ENCODE data around the gene LYZ. TPM values are rescaled to one million over a fixed set of nuclear protein-coding genes. Genes with fewer than 3 reads are reported as not detected.
A peak's percentile ranks its signal among the peaks of the same experiment; 100 is the strongest.

The LYZ gene
- total RNA-seq, 1 donor, result 5,492 TPM

GRCh38 chr12:69331909-69332684 is 16.1 kb upstream of the LYZ start:
- no peaks in the 10 kb centered on the region for H3K9me3 ChIP-seq (ENCODE audit: low read depth, low read length)
- no peaks in the 10 kb centered on the region for H3K27me3 ChIP-seq (ENCODE audit: insufficient read depth, low read length)
- peak overlapping the region; percentile 54 for H3K4me3 ChIP-seq (ENCODE audit: low read length)
- peaks cover 68% of the 10 kb centered on the region for H3K4me1 ChIP-seq (ENCODE audit: insufficient read depth, low read length)

GRCh38 chr12:69332815-69333358 is 15.3 kb upstream of the LYZ start:
- H3K4me1 ChIP-seq (ENCODE audit: insufficient read depth, low read length), result peaks cover 76% of the 10 kb centered on the region
- H3K9me3 ChIP-seq (ENCODE audit: low read depth, low read length), result no peaks in the 10 kb centered on the region
- H3K27me3 ChIP-seq (ENCODE audit: insufficient read depth, low read length), result no peaks in the 10 kb centered on the region
- no peak overlapping the region for H3K4me3 ChIP-seq (ENCODE audit: low read length)

- Histone ChIP-seq H3K27me3 (ENCODE audit: insufficient read depth, low read length) (no peaks in the 10 kb centered on the region), H3K4me3 (ENCODE audit: low read length) (no peak overlapping the region)
These were observed 14.0 kb upstream of the LYZ start for GRCh38 chr12:69334158-69334557.

GRCh38 chr12:69337311-69338090 is 10.7 kb upstream of the LYZ start:
- no peaks in the 10 kb centered on the region for H3K27me3 ChIP-seq (ENCODE audit: insufficient read depth, low read length)
- peaks cover 93% of the 10 kb centered on the region for H3K4me1 ChIP-seq (ENCODE audit: insufficient read depth, low read length)
- no peak overlapping the region for H3K4me3 ChIP-seq (ENCODE audit: low read length)
- H3K9me3 ChIP-seq (ENCODE audit: low read depth, low read length), result no peaks in the 10 kb centered on the region

More at GRCh38 chr12:69334158-69334557, 14.0 kb upstream of the LYZ start:
- Histone ChIP-seq H3K4me1 (ENCODE audit: insufficient read depth, low read length) (peaks cover 80% of the 10 kb centered on the region), H3K9me3 (ENCODE audit: low read depth, low read length) (no peaks in the 10 kb centered on the region)

- Histone ChIP-seq H3K4me1 (ENCODE audit: insufficient read depth, low read length) (peaks cover 93% of the 10 kb centered on the region), H3K9me3 (ENCODE audit: low read depth, low read length) (no peaks in the 10 kb centered on the region), H3K27me3 (ENCODE audit: insufficient read depth, low read length) (no peaks in the 10 kb centered on the region), H3K4me3 (ENCODE audit: low read length) (no peak overlapping the region)
These were observed 9.9 kb upstream of the LYZ start for GRCh38 chr12:69338120-69338859.

GRCh38 chr12:69338936-69339335 is 9.2 kb upstream of the LYZ start:
- peaks cover 93% of the 10 kb centered on the region for H3K4me1 ChIP-seq (ENCODE audit: insufficient read depth, low read length)
- H3K9me3 ChIP-seq (ENCODE audit: low read depth, low read length), result no peaks in the 10 kb centered on the region
- H3K27me3 ChIP-seq (ENCODE audit: insufficient read depth, low read length), result no peaks in the 10 kb centered on the region
- no peak overlapping the region for H3K4me3 ChIP-seq (ENCODE audit: low read length)

- Histone ChIP-seq H3K27me3 (ENCODE audit: insufficient read depth, low read length) (no peaks in the 10 kb centered on the region), H3K4me1 (ENCODE audit: insufficient read depth, low read length) (peaks cover 93% of the 10 kb centered on the region), H3K9me3 (ENCODE audit: low read depth, low read length) (no peaks in the 10 kb centered on the region), H3K4me3 (ENCODE audit: low read length) (no peak overlapping the region)
These were observed 8.2 kb upstream of the LYZ start for GRCh38 chr12:69339999-69340398.

GRCh38 chr12:69341328-69341727 is 6.9 kb upstream of the LYZ start:
- no peaks in the 10 kb centered on the region for H3K27me3 ChIP-seq (ENCODE audit: insufficient read depth, low read length)
- H3K4me3 ChIP-seq (ENCODE audit: low read length), result no peak overlapping the region
- H3K4me1 ChIP-seq (ENCODE audit: insufficient read depth, low read length), result peaks cover 91% of the 10 kb centered on the region
- no peaks in the 10 kb centered on the region for H3K9me3 ChIP-seq (ENCODE audit: low read depth, low read length)

- H3K4me1 ChIP-seq (ENCODE audit: insufficient read depth, low read length), result peaks cover 91% of the 10 kb centered on the region
- no peaks in the 10 kb centered on the region for H3K9me3 ChIP-seq (ENCODE audit: low read depth, low read length)
- no peaks in the 10 kb centered on the region for H3K27me3 ChIP-seq (ENCODE audit: insufficient read depth, low read length)
- H3K4me3 ChIP-seq (ENCODE audit: low read length), result no peak overlapping the region
These were observed 5.8 kb upstream of the LYZ start for GRCh38 chr12:69342421-69342820.

GRCh38 chr12:69343357-69343756 is 4.8 kb upstream of the LYZ start:
- Histone ChIP-seq H3K4me1 (ENCODE audit: insufficient read depth, low read length) (peaks cover 86% of the 10 kb centered on the region), H3K4me3 (ENCODE audit: low read length) (no peak overlapping the region), H3K27me3 (ENCODE audit: insufficient read depth, low read length) (no peaks in the 10 kb centered on the region), H3K9me3 (ENCODE audit: low read depth, low read length) (no peaks in the 10 kb centered on the region)

- no peaks in the 10 kb centered on the region for H3K9me3 ChIP-seq (ENCODE audit: low read depth, low read length)
- H3K4me1 ChIP-seq (ENCODE audit: insufficient read depth, low read length), result peaks cover 79% of the 10 kb centered on the region
- H3K4me3 ChIP-seq (ENCODE audit: low read length), result no peak overlapping the region
- H3K27me3 ChIP-seq (ENCODE audit: insufficient read depth, low read length), result no peaks in the 10 kb centered on the region
These were observed 4.1 kb upstream of the LYZ start for GRCh38 chr12:69343885-69344612.

- Histone ChIP-seq H3K4me3 (ENCODE audit: low read length) (no peak overlapping the region), H3K4me1 (ENCODE audit: insufficient read depth, low read length) (peaks cover 69% of the 10 kb centered on the region), H3K9me3 (ENCODE audit: low read depth, low read length) (no peaks in the 10 kb centered on the region), H3K27me3 (ENCODE audit: insufficient read depth, low read length) (no peaks in the 10 kb centered on the region)
These were observed 3.1 kb upstream of the LYZ start for GRCh38 chr12:69345077-69345476.

GRCh38 chr12:69345742-69346141 is 2.4 kb upstream of the LYZ start:
- Histone ChIP-seq H3K4me1 (ENCODE audit: insufficient read depth, low read length) (peaks cover 62% of the 10 kb centered on the region), H3K9me3 (ENCODE audit: low read depth, low read length) (no peaks in the 10 kb centered on the region), H3K4me3 (ENCODE audit: low read length) (no peak overlapping the region), H3K27me3 (ENCODE audit: insufficient read depth, low read length) (no peaks in the 10 kb centered on the region)

GRCh38 chr12:69350002-69350626 is 1.9 kb downstream of the LYZ start:
- Histone ChIP-seq H3K4me3 (ENCODE audit: low read length) (peak overlapping the region; percentile 76), H3K4me1 (ENCODE audit: insufficient read depth, low read length) (peaks cover 19% of the 10 kb centered on the region), H3K9me3 (ENCODE audit: low read depth, low read length) (no peaks in the 10 kb centered on the region), H3K27me3 (ENCODE audit: insufficient read depth, low read length) (no peaks in the 10 kb centered on the region)

Measured in mononuclear cell (primary cell).